COLO668 (cell line): ENCODE measurements around the gene ADSS1.

Source experiments
- DNase-seq: peaks from one replicate; lab custom pipeline; 2025; ENCODE audit not compliant: unreplicated experiment; lab: John Stamatoyannopoulos, UW

The ADSS1 gene

DNA sequence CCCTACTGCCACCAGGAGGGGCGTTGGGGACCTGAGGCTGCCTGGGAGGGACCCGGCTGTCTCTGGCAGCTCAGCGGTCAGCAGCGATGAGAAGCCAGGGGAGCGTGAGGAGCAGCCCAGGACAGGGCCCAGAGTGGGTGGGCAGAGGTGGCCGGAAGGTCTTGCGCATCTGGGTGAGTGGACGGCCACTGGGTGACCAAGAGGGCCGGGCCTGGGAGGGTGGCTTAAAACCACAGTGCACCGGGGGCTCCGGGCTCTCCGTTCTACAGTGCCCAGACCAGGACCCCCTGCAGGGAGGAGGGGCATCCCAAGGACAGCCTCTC lies 24.6 kb upstream of the ADSS1 start:
- no peak for DNase-seq

DNA sequence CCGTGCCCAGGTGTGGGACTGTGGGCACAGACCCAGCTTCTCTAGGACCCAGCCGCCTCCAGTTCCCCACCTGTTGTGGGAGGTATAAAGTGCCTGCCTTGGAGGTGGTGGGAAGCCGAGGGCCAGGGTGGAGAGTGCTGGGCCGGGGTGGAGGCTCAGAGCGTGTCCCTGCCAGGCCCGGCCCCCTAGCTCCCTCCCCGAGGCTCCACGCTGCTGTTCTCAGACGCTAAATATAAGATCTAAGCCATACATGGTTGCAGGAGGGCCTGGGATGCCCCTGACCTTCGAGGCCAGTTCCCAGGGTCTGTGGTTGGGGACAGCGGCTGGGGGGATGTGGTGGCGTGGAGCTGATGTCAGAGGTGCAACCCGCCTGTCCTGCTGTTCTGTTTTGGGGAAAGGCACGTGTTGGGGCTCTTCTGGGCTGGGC lies 23.8 kb upstream of the ADSS1 start:
- DNase-seq: no peak

DNA sequence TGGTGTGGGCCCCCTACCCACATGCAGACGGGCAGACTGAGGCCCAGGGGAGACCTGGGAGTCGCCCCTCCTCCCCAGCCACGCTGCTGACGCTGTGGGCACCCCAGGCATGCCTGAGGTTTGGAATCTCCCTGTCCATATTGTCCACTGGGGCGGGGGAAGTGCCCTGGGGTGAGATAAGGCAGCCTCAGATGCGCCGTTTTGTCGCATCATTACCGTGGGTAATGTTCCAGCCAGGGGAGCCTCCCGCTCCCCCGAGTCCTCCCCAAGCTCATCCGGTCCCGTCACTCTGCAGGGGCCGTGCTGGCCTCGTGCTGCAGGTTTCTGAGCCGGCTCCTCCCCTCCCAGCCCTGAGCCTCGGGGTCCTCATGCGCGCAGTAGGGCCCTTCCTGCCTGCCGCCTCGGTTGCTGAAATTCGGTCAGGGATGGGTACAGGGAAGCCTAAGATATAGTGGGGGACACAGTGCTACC lies 23.2 kb upstream of the ADSS1 start:
- DNase-seq: no peak

DNA sequence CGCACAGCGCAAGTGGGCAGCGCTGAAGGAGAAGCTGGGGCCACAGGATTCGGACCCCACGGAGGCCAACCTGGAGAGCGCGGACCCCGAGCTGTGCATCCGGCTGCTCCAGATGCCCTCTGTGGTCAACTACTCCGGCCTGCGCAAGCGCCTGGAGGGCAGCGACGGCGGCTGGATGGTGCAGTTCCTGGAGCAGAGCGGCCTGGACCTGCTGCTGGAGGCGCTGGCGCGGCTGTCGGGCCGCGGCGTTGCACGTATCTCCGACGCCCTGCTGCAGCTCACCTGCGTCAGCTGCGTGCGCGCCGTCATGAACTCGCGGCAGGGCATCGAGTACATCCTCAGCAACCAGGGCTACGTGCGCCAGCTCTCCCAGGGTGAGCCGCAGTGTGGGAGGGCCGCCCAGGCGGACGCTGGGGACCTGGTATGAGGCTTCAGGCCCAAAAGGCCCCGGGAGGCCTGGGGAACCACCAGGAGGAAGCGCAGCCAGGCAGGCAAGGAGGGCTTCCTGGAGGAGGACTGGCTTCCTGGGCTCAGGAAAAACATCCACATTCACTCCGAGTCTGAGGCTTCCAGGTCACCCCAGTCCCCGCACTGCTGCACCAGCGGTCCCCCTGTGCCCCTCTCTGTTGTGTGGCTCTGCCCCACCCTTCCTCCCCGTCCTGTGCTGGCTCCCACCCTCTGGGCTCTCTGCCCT lies 22.5 kb upstream of the ADSS1 start:
- no peak for DNase-seq

DNA sequence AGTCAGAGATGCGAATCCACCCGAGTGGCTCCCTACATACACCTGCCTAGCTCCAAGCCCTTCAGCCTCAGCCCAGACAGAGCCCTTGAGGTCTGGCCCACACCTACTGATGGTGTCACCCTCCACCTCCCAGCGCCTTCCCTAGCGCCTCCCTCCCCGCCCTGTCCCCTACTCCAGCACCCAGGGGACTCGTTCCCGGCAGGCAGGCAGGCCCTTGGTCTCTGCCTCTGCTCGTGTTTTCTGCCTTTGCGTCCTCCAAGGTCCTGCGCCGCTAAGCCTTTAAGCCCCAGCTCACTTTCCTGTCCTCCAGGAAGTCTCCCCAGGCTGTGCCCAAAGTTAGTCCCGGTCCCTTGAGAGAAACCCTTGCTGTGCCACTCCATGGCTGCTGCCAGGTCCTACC lies 21.9 kb upstream of the ADSS1 start:
- no peak for DNase-seq

DNA sequence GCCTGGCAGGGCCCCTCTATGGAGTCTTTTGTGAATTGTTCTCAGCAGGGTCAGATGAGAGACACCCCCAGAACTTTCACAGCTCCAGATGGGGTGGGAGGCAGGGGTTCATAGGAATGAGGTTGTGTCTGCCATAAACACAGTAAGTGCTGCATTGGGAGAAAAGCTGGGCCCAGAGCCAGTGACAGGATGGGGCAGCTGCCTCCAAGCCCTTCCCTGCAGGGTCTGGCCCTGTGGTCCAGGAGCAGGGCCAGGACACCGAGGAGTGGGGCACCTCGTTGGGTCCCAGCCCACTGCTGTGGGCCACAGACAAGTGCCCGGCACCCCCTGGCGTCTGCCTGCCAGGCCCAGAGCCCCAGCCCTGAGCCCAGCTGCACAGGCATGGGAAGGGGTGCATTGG lies 21.4 kb upstream of the ADSS1 start:
- DNase-seq: no peak

DNA sequence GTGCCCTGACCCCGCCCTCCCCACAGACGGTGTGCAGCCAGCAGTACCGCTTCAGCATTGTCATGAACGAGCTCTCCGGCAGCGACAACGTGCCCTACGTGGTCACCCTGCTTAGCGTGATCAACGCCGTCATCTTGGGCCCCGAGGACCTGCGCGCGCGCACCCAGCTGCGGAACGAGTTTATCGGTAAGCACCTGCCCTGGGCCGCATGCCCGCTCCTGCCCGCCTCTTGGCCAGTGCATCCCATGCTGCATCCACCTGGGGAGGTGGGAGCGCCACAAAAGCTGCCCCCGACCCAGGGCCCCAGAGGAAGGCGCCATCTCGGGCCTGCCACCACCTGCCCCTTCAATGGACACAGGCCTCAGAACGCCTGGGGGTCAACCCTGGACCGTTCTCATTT lies 20.8 kb upstream of the ADSS1 start:
- DNase-seq: no peak

DNA sequence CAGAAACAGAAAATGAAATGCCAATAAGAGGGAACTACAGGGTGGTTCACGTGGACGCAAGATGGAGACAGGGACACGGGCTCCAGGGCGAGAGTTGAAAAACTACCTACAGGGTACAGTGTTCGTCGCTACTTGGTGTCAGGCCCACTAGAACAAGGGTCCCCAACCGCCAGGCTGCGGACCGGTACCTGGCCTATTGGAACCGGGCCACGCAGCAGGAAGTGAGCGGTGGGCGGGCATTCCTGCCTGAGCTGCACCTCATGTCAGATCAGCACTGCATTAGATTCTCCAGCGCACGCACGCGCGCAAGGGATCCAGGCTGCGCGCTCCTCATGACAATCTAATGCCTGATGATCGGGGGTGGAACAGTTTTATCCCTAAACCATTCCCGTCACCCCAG lies 19.8 kb upstream of the ADSS1 start:
- no peak for DNase-seq

DNA sequence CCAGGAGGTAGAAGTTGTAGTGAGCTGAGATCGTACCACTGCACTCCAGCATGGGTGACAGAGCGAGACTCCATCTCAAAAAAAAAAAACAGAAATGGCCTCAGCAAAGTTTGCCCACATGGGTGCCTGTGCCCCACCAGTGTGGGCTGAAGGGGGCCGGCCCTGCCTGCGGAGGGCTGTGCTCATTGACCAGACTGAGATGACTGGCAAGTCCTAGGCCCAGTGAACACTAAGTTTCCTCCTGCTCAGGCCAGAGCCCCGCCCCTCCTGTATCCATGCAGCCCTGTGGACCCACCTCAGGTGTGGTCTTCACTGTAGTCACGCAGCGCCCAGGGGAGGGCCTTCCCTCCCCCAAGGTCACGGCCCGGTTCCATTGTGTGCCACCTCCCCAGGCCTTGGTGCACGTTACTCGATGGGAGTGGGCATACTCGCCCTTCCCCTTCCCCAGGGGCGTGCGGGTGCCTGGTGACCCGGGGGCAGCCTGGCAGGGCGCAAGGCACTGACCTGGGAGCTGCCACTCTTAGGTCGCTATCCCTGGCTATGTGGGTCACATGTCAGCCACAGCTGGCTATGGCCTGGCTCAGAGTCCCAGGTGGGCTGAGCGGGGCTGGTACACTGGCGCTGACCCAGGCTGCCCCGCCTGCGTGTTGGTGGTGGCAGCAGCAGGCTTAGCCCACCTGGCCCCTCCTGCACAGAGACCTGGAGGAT lies 18.5 kb upstream of the ADSS1 start:
- no peak for DNase-seq

DNA sequence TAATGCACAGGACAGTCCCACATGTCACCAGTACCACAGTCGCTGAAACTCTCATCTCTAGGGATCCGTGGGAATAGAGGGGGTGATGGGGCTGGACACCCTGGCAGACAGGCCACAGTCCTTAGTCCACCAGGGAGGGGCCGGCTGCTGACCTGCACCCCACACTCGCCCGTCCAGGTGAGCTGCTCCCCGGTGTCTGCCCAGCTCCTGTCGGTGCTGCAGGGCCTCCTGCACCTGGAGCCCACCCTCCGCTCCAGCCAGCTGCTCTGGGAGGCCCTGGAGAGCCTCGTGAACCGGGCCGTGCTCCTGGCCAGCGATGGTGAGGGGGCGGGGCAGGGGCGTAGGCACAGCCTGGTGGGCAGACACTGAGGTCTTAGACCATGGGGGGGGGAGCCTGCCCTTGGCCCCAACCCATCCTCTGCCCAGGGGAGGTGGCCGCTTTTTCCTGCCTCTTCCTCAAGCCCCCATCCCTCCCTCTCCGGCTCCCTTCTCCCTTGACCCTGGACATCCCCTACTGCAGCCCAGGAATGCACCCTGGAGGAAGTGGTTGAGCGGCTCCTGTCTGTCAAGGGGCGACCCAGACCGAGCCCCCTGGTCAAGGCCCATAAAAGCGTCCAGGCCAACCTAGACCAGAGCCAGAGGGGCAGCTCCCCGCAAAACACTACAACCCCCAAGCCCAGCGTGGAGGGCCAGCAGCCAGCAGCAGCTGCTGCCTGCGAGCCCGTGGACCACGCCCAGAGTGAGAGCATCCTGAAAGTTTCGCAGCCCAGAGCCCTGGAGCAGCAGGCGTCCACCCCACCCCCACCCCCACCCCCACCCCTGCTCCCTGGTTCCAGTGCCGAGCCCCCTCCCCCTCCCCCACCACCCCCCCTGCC lies 17.1 kb upstream of the ADSS1 start:
- DNase-seq: peak; percentile 33

DNA sequence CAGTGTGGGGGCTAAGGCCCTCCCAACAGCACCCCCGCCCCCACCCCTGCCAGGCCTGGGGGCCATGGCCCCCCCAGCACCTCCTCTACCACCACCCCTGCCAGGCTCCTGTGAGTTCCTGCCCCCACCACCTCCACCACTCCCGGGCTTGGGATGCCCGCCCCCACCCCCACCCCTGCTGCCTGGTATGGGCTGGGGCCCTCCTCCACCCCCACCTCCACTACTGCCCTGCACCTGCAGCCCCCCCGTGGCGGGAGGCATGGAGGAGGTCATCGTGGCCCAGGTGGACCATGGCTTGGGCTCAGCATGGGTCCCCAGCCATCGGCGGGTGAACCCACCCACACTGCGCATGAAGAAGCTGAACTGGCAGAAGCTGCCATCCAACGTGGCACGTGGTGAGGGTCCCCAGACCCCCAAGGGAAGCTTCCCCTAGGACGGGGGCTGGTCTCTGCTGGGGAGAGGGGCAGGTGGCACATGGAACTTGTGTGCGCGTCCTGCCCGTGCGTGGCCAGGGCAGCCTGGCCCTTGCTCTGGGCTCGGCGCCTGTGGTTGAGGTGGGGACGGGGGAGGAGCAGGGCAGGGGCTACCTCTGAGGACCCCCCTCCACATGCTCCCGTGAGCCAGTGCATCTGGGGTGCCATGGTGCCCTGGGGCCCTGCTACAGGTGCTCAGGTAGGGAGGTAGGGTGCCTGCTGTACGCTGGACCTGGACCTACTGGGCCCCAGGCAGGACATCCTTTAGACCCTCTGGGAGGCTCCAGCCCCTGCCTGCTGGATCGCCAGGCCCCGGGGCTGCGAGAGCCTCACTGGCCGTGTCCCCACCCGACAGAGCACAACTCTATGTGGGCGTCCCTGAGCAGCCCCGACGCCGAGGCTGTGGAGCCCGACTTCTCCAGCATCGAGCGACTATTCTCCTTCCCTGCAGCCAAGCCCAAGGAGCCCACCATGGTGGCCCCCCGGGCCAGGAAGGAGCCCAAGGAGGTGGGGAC lies 16.1 kb upstream of the ADSS1 start:
- DNase-seq: peak; percentile 18

DNA sequence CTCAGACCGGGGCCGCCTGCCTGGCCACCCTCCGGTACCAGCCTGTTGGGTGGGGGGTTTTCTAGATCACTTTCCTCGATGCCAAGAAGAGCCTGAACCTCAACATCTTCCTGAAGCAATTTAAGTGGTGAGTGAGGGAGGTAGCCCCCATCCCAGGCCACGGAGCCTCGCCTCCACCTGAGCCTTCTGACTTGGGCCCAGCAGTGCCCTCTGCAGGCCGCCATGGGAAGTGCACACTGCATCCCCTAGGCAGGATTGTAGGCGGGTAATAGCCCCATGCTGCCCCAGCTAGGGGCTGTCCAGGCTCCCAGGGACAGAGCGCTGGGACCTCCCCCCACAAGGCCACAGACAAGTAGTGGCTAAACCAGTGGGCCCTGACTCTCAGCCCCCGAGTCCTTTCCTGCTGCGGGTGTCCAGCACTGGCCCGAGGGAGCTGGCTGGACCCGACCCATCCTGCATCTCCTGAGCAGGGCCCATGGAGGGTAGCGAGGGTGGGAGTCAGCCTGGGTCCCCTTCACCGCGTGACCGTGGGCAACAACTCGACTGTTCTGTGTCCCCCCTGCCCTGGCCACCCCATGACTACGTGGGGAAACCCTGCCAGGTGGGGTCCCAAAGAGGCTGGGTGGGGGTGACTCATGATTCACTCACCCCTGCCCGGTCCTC lies 15.3 kb upstream of the ADSS1 start:
- peak; percentile 80 for DNase-seq

DNA sequence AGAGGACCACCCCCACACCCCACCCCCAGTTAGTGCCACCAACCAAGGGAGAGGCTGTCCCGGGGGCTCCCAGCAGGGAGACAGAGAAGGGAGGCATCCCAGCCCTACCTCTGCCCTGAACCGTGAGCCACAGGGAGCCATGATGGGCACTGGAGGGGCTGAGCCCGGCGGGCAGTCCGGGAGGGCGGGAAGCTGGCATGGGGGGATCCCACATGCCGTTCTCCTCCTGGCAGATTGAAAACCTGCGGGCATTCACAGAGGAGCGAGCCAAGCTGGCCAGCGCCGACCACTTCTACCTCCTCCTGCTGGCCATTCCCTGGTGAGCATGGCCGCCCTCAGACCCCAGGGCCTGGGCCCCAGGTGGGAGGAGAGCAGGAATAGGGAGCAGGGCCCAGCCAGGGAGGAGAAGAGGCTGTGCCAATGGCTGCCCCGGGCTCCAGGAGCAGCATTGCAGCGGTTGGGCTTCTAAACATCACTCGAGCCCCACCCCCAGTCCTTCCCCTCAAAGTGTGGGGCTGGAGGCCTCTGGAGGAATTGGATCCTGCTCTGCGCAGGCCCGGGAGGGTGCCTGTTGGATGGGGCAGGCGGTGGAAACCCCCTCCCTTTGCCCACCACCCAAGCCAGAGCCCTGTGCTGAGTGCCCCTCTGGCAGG lies 14.5 kb upstream of the ADSS1 start:
- no peak for DNase-seq

DNA sequence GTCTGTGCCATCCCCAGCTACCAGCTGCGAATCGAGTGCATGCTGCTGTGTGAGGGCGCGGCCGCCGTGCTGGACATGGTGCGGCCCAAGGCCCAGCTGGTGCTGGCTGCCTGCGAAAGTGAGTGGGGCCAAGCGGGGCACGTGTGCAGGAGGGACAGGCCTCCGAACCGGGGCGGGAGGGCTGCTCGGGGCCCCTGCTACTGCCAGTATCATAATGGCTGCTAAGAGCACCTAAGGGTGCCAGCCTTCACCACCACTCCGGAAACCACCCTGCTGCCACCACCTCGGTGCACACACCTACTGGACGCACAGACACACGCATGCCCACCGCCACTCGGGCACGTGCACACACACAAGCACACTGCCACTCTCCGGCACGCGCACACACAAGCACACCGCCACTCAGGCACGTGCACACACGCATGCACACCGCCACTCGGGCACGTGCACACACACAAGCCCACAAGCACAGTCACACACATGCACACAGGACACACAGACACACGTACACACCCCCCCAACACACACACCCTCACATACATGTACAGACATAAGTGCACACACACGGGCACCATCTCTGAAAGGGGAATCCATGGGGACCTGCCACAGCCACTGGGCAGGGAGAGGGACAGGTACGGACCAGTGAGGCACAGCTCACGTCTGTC lies 13.8 kb upstream of the ADSS1 start:
- no peak for DNase-seq

DNA sequence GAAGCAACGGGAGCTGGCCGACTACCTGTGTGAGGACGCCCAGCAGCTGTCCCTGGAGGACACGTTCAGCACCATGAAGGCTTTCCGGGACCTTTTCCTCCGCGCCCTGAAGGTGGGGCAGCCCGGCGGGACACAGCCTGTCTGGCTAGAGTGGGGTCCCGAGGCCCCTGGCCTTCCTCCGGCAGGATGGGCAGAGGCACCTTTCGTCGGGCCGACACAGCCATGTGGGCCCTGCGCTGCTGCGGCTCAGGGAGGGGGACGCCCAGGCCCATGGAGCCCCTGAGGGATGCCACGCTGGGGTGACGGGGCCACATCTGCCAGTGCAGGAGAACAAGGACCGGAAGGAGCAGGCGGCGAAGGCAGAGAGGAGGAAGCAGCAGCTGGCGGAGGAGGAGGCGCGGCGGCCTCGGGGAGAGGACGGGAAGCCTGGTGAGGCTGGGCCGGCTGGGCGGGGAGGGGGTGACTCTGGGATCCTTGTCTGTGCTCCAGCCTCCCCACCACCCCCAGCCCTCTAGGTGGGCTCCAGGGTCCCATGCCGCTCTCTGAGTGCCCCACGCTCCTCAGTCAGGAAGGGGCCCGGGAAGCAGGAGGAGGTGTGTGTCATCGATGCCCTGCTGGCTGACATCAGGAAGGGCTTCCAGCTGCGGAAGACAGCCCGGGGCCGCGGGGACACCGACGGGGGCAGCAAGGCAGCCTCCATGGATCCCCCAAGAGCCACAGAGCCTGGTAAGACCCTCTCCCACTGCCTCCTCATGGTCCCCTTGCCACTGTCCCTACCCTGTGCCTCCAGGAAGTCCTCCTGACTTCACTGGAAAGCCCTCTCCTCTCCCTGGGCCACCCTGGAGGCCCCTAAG lies 10.9 kb upstream of the ADSS1 start:
- DNase-seq: no peak

DNA sequence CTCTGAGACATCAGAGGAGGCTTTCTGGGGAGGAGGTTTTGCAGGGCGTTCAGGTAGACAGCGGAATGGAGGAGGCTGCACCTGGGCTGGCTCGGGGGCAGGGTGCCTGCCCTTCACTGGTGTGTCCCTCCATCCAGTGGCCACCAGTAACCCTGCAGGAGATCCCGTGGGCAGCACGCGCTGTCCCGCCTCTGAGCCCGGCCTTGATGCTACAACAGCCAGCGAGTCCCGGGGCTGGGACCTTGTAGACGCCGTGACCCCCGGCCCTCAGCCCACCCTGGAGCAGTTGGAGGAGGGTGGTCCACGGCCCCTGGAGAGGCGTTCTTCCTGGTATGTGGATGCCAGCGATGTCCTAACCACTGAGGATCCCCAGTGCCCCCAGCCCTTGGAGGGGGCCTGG lies 10.0 kb upstream of the ADSS1 start:
- DNase-seq: no peak

DNA sequence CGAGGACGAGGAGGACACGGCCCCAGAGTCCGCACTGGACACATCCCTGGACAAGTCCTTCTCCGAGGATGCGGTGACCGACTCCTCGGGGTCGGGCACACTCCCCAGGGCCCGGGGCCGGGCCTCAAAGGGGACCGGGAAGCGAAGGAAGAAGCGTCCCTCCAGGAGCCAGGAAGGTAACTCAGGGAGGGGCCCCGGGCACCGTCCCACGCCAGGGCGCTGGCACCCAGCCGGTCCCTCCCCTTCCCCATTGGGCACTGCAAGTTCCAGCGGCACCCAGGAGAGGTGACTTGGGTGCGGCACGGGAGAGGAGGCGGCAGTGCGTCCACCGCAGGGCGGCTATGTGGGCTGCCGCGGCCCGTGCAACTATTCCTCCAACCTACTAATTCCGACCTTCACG lies 9.3 kb upstream of the ADSS1 start:
- no peak for DNase-seq

DNA sequence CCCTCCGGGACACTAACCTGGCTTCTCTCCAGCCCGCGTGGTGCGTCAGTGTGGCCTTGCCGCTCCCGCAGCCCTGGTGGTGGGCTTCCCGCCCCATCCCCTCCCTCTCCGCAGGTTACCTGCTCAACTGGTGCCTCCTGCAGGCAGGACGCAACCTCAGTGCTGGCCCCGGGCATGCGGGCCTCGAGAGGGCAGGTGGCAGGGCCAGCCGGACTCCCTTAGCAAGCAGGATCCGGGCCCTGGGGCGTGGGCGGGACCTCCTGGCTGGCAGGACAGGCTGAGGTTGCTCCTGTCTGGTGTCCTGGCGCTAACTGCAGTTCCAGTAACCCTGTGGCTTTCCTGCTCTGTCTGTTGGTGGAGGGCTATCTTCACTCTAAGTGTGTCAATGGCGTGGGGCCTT lies 8.6 kb upstream of the ADSS1 start:
- no peak for DNase-seq
